HG03280 (cell line): ENCODE data around the gene CDK15.
"Not testable (repeated sequence)": the region's sequence is repeated elsewhere in the genome, so short reads cannot be mapped to it uniquely, and the experiment has no call there.

Experiments used
- ATAC-seq: cut with Tn5 transposase; IDR thresholded peaks from one replicate; pipeline ENCODE4 v1.9.1; 2021; ENCODE audit warnings: mild to moderate bottlenecking, moderate library complexity; ENCODE audit not compliant: unreplicated experiment

Gene CDK15

DNA sequence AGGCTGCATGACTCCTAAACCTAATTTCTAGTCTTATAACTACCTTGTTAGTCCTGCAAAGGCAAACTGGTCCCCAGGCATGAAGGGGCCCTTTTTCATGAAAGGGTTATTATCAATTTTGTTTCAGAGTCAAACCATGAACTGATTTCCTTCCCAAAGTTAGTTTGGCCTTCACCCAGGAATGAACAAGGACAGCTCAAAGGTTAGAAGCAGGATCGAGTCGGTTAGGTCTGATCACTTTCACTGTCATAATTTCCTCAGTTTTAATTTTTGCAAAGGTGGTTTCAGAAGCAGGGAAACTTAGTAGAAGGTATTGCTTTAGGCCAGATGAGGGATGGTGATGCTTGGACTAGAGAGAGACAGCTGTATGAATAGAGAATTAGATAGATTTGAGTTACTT lies 16.9 kb upstream of the CDK15 start:
- no peak for ATAC-seq

DNA sequence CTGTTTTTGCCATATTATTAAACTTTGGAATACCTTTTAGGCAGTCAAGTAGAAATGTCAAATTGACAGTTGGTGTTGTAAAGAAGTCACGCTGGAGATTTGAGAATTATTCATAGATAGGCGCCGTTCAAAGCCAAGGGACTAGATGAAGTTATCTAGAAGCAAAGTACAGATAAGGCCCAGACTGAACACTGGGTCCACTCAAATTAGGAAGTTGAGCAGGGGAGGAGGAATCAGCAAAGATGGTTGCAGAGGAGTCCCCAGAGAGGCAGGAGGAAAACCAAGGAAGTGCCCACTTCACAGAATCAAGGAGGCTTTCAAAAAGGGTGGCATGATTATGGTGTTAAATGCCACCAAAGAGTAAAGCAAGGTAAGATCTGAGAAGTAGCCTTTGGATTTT lies 16.0 kb upstream of the CDK15 start:
- ATAC-seq, result no peak

DNA sequence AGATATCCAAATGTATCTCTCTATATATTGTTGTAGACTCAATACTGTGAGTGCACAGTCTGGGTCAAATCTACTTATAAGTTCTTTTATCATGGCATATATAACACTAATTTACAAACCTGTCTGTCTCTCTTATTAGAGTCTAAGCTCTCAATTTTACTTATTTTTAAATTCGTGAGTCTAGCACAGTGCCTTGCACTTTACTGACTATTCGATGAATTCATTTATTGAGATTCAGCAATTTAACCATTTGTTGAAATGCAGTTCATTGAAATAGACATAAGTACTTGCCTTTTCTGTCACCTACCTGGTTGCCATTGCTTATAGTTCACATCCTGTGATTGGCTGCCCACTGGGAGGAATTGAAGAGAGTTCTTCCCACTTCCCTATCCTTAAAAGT lies 15.3 kb upstream of the CDK15 start:
- no peak for ATAC-seq

DNA sequence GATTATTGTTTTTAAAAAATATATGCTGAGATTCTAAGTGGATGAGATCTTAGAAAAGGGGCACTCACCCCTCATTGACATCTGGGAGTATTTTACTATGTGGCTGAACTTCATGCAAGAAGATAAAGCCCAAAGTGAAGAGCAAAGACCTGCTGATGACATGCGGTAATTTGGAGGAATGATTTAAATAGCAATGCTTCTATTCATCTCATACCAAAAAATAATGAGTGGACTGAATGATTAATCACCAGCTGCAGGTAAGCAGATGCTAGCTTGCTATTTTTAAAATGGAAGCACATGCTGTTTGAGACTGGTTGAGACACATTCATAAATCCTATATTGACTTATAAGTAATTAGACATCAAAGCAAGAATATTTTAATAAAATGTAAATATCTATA lies 12.7 kb upstream of the CDK15 start:
- no peak for ATAC-seq

DNA sequence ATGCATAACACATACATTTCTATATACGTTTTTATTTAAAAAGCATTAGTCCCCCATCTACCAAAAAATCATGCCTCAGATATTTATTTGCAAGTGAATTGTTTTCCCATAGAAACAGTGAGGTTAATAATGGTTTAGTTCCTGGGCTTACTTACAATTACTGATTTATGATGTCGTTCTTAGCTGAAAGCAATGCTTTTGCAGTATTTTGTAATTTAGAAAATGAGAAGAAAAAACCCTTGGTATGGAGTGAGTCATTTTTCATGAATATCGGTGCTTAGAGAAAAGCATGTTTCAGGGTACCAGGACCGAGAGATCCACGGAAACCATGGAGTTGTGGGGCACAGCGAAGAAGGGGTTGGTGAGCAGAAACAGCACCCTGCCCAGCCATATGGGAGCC lies 12.0 kb upstream of the CDK15 start:
- no peak for ATAC-seq

DNA sequence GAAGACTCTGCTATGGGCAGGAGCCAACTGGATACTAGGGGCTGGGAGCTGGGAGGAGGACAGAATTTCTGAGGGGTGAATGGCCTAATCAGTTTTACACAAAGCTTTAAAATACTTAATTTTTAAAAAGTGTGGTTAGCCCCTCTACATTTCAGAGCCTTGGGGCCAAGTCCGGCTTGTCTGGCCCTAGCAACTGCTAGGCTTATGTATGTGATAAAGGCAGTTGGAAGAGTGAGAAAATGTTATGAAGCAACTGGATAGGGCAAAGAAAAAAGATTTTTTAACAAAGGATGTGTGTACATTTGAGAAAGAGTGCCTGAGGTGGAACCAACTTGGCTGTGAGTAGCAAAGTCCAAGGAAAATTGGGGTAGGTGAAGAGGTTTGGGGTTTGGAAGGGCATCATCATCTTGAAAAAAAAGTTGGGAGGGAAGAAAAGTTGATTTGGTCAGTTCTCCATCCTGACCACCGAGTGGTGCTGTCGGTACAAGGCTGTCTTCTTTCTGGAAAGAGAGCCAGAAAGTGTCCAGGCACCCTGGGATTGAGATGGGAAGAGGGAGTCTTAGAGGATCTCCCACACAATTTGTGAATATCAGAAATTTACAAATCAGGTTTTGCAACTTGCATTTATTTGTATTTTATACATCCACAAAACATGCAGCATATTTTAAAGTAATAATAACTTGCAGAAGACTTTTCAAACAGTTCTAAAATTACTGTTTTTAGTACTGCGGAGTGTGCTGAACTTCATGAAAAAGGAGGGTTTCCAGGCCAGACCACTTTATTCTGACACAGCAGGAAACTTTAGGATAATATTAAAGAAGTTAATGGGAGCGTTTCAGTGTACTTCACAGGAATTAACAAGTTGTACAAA lies 10.5 kb upstream of the CDK15 start:
- ATAC-seq, result no peak

DNA sequence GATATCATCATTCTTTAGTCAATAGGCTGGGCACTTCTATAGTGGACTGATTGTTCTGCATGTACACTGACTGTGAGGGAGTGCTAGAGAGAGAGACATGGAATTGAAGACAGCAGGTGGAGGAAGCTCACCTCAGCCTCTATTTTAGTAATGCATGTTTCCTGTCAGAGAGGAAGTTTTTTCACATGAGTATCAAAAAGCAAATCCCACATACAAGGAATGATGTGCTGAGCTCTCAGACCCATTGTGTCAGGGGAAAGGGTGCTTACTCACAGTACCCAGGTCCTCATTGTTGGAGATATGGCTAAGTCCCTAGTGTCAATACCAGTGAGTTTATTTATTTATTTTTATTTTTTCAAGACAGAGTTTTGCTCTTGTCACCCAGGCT lies 9.9 kb upstream of the CDK15 start:
- ATAC-seq, result no peak

DNA sequence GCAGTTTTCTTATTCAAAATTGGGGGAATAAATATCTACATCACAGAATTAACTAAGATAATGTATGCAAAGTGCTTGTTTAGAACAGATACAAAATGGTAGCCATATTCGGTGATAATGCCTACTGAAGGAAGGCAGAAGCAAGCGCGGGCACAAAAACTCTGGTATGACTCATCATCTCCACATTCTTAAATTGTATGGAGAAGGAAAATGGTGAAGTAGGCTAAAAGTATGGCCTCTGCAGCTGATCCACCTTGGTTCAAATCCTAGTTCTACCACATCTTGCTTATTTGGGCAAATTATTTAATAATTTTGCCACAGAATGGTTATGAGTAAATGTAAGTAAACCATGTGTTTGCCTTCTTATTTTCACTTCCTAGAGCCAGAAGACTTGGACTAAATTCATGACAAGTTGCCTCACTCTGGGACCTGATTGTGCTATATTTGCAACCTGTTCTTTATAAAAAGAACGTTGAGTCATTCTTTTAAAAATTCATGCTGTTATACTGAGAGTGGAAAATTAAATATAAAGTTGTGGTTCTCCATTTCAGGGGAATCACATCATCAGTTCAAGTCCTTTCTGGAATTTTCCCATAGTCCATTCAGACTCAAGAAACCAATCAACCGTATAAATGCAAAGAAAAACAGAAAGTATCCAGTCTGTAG lies 9.0 kb upstream of the CDK15 start:
- ATAC-seq, result no peak

DNA sequence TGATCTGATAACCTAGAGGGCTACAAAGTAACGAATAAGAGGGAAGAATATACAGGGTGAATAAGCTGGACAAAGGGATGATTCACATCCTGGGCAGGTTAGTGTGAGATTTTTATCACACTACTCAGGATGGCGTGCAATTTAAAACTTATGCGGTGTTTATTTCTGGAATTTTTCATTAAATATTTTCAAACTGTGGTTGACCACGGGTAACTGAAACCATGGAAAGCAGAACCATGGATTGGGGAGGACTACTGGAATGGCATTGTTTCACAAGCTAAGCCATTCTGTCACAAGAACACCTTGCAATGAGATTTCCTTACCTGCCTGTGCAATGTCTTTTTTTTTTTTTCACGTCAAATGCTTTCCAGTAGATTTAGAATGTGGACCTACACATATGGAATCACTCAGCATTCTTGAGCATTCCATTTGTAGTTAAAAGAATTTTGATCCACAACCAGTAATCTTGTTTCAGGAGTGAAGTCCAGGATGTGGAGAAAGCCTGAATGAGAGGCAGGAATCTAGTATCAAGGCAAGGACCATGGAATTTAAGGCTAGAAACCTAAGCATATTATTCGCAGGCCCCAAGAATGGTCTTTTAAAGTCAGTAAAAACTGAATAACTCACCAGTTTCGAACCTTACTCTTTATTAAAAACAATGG lies 8.0 kb upstream of the CDK15 start:
- no peak for ATAC-seq

DNA sequence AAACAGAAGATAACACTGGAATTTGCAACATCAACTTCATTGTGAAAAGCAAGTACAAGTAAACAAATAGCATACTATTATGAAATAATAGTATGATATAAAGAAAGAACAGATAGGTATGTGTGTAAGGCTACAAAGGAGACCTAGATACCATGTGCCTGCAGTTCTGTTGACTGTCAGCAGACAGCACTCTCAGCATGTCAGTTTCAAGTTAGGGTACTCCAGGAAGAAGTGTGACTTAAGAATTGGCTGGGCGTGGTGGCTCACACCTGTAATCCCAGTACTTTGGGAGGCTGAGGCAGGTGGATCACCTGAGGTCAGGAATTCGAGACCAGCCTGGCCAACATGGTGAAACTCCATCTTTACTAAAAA lies 7.4 kb upstream of the CDK15 start:
- not testable (repeated sequence) for ATAC-seq

DNA sequence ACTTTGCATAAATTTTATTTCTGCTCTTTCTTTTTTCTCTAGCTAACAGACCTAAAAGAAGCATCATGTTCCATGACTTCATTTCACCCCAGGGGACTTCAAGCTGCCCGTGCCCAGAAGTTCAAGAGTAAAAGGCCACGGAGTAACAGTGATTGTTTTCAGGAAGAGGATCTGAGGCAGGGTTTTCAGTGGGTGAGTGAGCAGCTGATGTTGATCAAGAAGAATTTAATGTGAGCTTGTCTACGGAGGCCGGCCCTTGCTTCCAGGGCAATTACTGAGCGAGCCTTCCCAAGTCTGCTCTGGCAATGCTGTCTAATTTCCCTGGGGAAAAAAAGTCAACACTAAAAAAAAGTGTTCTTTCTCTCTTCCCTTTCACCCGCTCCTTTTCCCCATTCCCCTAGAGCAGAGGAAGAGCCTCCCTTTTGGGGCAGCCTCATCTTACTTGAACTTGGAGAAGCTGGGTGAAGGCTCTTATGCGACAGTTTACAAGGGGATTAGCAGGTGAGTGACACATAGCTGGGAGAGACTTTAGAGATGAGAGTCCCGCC lies 1.2 kb downstream of the CDK15 start:
- ATAC-seq, result no peak

DNA sequence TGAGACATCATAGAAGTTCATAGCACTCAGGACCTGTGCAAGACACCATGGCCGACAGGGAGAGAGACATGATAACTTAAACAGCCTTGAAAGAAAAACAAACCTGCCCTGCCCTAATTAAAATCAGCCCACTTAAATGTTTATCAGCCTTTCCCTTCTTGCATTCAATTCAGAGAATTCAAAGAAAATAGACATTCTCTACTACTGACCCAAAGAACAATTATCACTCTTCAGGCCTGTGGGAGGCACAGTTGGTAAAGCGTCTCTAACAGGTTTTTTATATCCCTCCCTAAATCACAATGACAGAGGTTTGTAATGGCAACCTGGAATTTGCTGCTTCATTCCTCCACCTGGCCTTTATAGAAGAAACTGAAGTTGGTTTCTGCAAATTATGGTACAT lies 1.7 kb downstream of the CDK15 start:
- ATAC-seq, result no peak

DNA sequence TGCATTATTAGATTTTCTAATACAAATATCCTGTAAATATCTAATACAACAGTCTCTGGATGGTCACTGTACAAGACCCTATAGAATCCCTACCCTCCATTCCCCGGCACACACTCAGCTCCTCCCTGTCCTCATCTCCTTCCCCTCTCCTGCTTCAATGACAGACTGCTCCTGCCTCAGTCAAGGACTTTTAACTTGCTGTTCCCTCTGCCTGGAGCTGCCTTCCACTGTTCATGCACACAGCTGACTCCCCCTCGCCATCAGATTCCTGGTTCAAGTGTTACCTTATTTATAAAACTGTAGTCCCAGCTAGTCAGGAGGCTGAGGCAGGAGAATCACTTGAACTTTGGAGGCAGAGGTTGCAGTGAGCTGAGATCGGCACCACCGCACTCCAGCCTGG lies 3.3 kb downstream of the CDK15 start:
- no peak for ATAC-seq

DNA sequence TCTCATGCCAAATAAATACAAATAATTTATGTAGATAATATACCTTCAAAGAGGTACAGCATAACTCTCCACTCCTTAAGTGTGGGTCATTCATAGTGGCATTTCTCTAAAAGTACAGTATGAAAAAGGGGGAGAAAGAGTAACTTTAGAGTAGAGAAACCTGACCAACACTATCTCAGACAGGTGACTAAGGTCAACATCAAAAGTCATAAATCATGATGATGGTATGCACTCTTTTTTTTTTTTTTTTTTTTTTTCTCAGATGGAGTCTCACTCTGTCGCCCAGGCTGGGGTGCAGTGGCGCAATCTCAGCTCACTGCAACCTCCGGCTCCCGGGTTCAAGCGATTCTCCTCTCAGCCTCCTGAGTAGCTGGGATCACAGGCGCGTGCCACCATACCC lies 4.3 kb downstream of the CDK15 start:
- not testable (repeated sequence) for ATAC-seq

DNA sequence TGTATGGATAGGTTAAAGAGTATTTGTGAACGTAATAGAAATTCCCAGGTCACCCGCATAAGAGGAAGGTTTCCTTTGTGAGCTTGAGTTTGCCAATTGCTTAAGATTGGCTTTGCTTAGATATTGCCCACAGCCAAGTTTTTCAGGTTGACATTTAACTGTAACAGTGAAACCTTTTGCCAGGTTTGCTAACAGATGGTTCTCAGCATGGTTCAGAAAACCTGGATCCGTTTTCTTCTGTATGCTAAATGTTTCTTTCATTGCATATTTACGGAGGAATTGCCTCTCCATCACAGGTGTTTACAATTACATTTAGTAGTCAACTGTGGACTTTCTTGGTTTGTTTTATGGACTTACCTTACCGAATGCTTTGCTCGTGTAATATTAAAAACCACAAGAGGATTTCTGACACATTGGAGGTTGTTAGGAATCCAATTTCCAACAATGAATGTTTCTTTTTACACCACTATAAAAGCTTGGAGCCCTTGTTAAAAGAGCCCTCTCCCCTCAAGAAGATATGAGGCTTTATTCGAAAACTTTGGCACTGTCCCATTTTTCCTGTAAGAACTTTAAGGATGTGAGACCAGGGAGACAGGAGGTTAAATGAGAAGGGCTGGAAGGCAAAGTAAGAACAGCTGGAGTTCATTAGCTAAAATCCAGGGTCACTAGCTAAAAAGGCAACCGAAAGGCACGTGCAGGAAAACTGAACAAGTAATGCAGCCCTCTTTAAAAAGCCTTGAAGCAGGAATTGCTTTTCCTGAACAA lies 7.8 kb downstream of the CDK15 start:
- ATAC-seq, result no peak

DNA sequence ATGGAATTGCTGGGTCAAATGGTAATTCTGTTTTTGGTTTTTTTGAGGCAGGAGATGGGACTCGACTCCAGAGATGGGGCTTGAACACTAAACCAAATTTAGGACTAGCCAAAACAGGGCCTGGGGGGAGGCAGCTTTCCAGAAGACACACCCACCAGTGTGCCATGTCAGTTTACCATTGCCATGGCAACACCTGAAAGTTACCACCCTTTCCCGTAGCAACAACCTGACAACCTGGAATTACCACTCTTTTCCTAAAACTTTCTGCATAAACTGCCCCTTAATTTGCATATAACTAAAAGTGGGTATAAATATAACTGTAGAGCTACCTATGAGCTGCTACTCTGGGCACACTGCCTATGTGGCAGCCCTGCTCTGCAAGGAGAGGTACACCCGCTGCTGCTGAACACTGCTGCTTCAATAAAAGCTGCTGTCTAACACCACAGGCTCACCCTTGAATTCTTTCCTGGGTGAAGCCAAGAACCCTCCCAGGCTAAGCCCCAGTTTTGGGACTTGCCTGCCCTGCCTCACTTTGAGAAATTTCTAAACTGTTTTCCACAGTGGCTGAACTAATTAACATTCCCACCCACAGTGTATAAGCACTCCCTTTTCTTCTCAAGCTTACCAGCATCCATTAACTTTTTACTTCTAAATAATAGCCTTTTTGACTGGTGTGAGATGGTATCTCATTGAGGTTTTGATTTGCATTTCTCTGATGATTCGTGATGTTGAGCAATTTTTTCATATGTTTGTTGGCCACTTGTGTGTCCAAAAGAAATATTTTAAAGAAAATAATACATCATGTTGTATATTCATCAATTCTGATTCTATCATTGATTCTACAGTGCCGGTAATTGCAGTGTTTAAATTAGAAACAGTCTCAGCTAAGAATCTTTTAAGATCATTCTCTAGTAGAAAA lies 10.6 kb downstream of the CDK15 start:
- no peak for ATAC-seq

DNA sequence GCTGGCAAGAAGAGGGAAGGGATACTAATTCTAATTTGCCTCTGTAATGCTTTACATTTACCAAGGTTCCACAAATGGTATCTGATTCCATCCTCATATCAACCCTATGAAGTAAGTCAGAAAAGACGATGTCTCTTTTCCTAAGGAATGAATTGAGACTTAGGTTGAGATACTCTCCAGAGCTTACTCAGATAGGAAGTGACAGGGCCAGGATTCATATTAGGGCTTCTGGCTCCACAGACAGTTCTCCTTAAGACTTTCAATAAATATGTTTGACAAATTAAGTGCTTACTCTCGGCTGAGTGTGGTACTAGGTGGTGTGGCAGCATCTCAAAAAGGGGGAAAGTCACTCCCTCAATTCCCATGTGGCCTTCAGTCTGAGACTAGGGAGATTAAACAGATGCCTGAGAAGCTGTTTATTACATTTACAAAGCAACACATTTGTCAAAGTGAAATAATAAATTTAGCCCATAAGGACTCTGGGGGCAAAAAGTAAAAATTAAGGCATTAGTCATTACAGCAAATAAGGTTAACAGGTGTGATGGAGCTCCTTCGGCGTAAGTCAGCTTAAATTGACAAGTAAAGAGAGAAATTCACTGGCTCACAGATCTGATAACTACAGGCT lies 14.2 kb downstream of the CDK15 start:
- ATAC-seq, result no peak

DNA sequence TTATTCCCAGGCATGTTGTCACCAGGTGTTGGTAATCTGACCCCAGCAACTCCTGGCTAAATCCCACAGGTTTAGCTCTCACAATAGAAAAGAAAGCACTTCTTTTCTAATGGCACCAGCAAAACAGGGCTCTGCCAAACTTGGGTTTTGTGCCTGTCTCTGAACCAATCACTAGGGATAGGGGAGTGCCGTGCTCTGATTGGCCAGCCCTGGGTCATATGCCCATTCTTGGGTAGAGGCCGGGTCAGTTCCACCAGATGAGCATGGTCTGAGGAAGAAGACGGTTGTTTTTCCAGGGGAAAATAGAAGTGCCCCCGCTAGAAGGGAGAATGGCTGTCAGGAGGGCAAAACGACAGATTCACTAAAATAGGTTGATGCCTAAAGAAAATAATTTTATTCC lies 14.7 kb downstream of the CDK15 start:
- no peak for ATAC-seq

DNA sequence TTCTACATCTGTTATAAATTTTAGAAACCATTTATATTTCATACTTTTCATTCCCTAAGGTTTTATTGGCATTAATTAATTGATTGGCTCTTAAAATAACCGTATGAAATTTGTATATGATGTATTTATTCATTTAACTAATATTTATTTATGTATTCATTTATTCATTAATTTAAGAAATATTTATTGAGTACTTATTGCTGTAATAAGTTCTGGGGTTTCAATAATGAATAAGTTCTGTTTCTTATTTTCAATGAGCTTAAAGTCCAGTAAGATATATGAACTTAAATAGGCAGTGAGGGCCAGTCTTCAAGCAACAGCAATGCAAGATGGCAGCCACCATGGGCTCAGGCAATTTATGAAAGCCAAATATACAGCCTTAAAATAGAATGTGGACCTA lies 17.9 kb downstream of the CDK15 start:
- no peak for ATAC-seq

DNA sequence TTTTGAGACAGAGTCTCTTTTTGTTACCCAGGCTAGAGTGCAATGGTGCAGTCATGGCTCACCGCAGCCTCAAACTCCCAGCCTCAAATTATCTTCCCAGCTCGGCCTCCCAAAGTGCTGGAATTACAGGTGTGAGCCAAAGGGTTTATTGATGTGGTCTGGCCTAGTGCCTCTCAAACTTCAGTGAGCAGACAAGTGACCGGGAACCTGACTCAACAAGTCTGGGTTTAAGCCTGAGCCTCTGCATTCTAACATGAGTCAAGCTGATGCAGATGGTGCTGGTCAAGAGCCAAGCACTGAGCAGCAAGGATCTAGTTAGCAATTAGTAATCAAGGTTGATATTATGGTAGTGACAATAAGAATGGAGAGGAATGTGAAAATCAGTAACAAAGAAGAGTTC lies 21.3 kb downstream of the CDK15 start:
- ATAC-seq, result no peak
